HG03039 (cell line): ENCODE data around the gene HIKESHI.

Source experiments
- ATAC-seq: cut with Tn5 transposase; IDR thresholded peaks from one replicate; pipeline ENCODE4 v1.9.1; 2021; ENCODE audit warnings: mild to moderate bottlenecking, moderate library complexity; ENCODE audit not compliant: unreplicated experiment

HIKESHI gene

GRCh38 chr11:86374069-86374468 lies 72.0 kb downstream of the HIKESHI start:
- no peak for ATAC-seq

- no peak for ATAC-seq
Measured at GRCh38 chr11:86374586-86374985, 72.5 kb downstream of the HIKESHI start, which contains the start of gene CCDC81. Gene CCDC81 (plus strand): TSS chr11:86374887. CDS start chr11:86375164, 277 bp downstream.

GRCh38 chr11:86377972-86378371 lies 75.9 kb downstream of the HIKESHI start:
- no peak for ATAC-seq

- ATAC-seq, result no peak
Measured at GRCh38 chr11:86380295-86381059, 78.4 kb downstream of the HIKESHI start.

DNA sequence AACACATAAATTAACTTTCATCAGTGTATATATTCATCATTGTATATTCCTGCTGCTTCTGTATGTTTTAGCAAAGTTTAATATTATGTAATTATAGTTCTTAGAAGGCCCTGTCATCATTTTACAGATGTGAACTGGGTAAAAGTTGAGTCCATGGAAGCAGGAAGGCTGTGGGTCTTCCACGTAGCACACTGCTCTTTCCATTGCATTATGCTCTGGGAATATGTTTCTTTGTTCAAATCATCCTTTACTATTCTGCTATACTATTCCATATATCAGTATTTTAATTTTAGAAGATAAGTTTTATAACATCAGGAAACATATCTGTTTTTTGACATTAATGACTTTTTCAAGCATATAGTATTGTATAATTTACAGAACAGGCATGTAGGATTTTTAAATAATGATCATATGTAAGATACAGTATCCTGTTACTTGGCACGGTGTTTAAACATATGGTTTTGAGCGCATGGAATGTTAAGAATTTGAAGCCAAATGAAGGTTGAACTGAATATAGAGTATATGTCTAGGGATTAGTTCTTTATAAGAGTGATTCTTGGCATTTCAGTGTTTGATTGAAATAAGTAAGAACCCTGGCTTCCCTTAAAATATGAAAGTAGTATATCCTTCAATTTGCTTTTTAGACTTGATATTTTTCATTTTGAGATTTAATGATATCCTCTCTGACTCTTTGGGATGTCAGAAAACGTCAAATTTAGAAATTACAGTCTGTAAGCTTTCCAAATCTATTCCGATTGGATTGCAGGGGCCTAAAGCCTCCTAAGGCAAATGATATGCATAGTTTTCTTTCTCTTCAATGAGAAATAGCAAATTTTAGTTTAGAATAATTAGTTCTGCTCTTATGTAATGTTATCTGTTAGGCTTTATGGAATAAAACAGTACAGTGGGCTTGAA lies 81.3 kb downstream of the HIKESHI start:
- no peak for ATAC-seq

- ATAC-seq, result no peak
Measured at GRCh38 chr11:86386283-86386682, 84.2 kb downstream of the HIKESHI start.

DNA sequence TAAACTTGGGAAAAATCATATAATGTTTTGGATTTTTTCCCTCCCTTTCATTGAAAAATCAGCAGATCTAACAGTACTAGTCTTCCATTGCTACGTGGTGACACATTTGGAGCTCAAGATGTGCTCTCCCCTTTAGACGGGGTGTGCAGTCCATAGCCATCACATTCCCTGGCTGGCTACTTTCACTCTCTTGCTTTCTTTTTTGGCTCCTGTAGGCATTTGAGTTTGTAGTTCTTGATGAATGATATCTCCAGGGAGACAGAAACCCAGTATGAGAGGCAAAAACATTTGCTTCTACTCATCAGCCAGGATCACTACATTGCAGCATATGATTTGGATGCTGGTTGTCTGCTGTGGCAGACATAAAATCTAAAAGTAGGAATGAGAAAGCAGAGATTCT lies 84.7 kb downstream of the HIKESHI start:
- no peak for ATAC-seq

DNA sequence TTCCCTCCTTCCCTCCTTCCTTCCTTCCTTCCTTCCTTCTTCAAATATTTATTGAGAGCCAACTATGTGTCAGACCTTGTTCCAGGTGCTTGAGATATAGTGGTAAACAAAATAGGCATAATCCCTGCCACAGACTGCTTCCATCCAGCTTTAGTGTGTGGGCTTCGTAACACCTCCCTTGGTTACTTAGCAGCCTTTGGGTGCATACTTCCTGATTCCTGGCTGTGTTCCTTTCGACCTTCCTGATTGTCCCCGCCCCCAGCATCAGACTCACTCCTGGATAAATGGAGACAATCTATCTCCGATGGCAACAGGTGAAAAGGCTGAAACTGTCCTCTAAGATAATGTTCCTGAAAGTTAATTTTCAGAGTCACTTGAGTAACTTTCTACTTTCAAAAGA lies 86.2 kb downstream of the HIKESHI start:
- no peak for ATAC-seq

DNA sequence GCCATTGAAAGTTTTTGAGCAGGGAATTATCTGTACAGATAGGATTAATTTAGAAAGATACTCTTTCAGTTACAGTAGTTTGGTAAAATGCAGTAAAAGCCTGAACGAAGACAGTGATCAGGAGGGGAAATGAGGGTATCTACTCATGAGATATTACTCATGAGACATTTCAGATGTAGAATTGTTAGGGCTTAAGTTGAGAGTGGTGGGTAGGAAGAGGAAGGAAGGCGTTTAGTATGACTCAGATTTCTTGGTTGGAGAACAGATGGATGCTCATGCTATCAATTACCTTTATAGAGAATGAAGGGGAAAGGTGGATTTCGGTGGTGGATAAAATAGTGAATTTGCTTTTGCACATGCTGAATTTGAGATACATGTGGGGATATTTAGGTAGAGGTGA lies 88.4 kb downstream of the HIKESHI start:
- no peak for ATAC-seq

DNA sequence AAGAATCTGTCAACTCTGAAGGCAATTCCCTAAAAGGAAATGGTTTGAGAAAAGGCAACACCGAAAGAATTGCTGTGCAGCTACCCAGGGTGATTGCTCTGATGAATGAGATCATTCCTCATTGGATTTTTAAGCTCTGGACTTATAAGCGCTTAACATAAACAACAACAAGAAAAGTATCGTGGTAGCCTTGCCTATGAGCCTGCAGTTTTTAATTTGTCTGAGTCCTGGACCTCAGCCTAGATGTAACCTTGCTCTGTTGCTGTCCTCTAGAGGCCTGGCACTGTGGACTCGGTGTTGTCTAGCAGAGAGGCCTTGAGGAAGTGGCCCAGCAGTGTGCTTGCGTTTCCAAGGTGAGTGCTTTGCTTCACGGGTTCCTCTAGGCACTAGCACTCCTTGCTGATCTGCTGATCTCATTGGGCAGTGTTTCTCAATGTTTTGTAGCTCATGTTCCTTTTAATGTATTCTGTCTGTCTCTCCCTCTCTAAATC lies 93.1 kb downstream of the HIKESHI start:
- no peak for ATAC-seq
